DMS53 treated with DMSO at 0.1 percent for 48 hours (cell line): ENCODE results near the gene ST3GAL4.

ENCODE experiments used
- DNase-seq: peaks from one replicate; lab custom pipeline; 2025; ENCODE audit not compliant: unreplicated experiment; lab: John Stamatoyannopoulos, UW

The ST3GAL4 gene

DNA sequence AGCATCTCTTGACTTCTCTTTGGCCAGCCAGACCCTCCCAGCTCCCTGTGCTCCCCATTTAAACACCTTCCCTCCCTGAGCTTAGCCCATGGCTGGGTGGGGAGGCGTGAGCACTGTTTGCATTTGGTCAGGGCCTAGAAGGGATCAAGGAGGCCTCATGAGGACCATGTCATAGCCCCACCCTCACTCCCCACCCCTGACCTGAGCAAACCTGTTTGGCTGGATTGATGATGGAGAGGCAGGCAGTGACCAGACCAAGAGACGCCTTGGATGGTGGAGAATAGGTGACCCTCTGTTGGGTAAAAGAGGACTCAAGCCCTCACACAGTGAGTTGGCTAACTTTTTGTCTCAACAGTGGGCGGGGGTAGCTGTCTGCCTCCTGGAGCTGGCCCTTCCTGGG is 49.9 kb downstream of the ST3GAL4 start:
- DNase-seq = peak; percentile 9

DNA sequence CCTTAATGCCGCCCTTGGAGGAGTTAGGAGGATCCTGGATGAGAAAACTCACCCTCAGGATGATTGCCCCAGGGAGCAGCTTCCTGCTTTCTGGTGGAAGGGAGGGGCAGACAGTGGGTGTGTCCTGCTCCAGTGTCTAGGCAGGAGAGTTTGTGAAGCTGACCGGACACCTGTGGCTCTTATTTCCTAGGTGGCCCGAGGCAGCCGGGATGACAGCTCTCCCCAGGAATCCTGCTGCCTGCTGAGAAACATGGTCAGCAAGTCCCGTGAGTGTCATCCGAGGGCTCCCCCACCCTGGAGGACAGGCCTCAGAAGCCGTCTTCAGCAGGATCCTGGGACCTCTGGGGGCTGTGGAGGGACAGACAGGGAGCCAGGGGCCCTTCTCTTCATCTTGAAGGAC is 50.4 kb downstream of the ST3GAL4 start:
- DNase-seq = no peak

DNA sequence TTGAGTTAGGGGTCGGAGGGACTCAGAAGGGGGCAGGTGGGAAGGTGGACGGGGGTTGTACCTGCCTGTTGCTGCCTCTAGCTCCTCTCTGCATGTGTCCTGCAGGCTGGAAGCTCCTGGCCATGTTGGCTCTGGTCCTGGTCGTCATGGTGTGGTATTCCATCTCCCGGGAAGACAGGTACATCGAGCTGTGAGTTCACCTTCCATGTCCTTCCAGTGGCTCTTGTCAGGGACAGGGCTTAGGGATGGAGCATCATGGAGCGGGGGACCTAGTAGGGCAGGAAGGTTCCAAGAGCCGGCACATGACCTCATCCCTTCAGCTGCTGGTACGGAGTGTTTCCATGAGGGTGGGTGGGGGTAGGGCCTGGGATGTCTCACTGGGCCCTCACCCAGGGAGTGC is 50.9 kb downstream of the ST3GAL4 start:
- DNase-seq = no peak

DNA sequence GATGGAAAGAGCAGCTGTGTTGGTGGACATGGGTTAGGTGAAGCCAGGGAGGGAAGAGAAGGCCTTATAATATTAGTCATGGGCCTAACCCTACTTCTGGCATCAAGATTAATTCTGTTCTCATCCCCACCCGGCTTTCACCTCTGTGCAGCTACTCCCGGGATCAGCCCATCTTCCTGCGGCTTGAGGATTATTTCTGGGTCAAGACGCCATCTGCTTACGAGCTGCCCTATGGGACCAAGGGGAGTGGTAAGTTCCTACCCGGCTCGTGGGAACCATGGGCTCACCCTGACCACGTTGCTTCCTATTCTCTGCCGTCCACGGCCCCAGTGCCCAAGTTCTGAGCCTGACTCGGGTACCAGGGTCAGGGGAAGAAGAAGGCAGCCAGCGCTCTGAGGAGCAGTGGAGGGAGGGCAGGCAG is 51.6 kb downstream of the ST3GAL4 start:
- no peak for DNase-seq

DNA sequence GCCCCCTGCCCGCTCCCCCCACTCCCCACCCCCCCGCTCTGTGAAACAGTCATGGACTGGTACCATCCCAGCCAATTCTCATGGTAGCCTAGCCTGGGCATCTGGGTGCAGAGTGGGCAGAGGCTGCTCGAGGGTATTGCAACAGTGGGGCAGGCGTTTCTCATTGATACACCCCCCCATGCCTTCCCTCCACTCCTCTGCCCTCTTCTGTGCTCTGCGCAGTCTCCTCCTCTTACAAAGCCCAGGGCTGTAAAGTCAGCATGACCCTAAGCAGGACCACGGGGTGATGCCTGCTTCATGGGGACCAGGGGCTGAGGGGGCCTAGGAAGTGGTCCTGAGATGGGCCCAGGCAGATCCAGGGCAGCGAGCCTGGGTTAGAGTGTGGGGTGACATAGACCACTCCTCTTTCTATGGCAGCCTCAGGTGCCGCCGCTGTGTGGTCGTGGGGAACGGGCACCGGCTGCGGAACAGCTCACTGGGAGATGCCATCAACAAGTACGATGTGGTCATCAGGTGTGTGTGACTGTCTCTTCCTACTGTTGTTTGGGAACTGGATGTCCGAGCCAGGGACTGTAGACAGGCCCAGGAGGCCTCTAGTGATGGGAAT is 52.3 kb downstream of the ST3GAL4 start:
- no peak for DNase-seq

DNA sequence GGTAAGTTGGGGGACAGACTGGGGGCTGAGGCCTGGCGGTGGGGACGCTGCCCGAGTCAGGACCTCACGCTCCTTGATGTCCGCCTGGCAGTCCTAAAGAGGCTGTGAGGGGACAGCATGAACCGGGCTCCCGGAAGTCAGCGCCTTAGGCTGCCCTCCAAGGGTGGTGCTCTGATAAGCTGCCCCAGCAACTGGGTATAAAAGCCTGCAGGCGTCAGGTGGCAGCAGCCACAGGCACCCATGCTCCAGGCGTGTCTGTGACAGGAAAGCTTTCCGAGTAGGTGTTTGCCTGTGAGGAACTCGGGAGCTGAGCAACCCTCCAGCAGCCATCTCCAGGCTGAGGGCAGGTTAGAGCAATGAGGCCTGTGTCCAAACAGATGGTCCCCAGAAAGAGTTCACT is 53.0 kb downstream of the ST3GAL4 start:
- no peak for DNase-seq

DNA sequence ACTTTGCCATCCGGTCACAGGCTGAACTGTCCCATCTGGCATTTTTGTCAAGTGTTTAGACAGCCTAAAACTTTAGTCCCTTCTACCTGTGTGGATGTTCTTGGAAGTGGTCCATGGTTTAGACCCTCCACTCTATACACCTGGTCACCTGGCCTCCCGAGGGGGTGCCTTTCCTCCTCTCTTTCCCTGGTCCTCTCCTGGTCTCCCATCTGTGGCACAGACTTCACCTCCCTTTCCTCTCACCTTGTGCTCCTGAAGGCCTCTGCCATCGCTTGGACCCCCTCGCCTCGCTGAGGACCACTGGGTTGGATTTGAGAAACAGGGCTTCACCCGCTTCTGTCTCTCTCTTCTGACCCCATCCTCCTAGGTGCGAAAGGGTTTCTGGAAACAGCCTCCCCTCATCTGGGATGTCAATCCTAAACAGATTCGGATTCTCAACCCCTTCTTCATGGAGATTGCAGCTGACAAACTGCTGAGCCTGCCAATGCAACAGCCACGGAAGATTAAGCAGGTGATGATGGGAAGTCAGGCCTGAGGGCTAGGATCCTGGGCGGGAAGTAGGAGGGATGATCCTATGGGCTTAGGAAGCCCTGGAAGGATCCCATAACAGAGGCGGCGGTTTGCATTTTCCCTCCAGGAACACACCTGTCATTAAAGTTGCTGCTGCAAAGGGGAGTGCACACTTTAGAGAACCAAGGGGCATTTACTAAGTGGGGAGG is 53.6 kb downstream of the ST3GAL4 start:
- no peak for DNase-seq

DNA sequence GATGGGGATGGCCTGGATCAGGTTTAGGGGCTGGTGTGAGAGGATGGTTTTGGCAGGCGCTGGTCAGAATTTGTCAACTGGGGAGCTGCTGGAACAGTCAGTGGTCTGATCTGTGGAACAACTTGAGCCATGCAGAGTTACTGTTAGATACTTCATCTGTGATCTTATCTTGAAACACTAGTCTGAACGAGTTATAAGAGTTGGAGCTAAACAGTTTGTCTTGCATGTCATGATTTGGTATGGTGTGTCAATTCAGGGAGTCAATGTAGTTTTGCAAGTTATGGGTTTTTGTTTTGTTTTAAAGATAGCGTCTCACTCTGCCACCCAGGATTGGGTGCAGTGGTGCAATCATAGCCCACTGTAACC is 54.1 kb downstream of the ST3GAL4 start:
- DNase-seq = no peak

DNA sequence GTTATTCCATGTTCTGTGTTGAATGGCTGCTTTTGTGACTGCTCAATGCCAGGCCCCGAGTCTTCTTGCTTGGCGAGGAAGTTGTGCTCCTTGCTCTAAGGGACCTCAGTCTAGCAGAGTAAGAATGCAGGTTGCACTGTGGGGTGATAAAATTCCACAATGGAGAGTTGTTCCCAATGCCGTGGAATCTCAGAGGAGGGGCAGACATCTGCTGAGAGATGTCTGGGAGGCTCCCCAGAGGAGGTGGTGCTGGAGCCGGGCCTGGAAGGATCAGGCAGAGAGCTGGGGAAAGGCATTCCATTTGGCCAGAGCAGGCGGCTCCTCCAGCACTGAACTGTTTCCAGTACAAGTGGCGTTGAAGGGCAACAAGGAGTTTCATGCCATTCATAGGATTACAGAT is 55.2 kb downstream of the ST3GAL4 start:
- no peak for DNase-seq

DNA sequence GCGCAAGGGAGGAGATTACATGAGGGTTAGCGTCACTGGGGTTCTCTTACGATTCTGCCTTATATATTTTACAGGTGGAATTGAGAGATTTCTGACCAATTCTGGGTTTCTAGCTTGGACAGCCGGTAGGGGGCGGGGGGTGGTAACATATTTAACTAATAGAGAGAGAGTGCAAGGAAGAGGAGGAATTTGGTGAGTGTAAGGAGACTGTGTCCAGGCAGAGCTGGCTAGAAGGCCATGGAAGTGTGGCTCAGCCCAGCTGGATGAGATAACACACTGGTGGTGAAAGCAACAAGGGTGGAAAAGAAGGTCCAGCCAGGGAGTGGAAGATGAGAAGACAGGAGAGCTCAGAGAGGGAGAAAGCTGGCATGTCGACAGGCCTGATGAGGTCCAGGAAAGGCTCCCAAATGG is 56.5 kb downstream of the ST3GAL4 start:
- DNase-seq = no peak

DNA sequence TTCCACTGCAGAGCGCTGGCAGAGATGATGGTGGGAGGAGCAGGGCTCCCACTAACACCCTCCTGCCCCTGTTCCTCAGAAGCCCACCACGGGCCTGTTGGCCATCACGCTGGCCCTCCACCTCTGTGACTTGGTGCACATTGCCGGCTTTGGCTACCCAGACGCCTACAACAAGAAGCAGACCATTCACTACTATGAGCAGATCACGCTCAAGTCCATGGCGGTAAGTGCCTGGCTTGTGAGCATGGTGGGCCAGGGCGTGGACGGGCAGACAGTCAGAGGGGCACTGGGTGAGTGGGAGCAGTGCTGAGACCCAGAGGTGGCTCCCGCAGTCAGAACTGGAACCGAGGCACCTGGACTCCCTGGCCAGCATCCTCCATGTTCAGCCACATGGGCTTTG is 57.9 kb downstream of the ST3GAL4 start:
- no peak for DNase-seq

DNA sequence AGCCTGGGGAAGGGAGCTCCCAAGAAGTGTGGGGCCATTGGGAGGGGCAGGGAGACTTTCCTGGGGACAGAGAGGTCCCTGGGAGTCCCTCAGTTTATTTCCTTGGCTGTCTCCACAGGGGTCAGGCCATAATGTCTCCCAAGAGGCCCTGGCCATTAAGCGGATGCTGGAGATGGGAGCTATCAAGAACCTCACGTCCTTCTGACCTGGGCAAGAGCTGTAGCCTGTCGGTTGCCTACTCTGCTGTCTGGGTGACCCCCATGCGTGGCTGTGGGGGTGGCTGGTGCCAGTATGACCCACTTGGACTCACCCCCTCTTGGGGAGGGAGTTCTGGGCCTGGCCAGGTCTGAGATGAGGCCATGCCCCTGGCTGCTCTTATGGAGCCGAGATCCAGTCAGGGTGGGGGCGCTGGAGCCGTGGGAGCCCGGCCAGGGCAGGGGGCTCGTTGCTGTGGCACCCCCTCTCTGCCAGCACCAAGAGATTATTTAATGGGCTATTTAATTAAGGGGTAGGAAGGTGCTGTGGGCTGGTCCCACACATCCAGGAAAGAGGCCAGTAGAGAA is 58.4 kb downstream of the ST3GAL4 start:
- DNase-seq = no peak

DNA sequence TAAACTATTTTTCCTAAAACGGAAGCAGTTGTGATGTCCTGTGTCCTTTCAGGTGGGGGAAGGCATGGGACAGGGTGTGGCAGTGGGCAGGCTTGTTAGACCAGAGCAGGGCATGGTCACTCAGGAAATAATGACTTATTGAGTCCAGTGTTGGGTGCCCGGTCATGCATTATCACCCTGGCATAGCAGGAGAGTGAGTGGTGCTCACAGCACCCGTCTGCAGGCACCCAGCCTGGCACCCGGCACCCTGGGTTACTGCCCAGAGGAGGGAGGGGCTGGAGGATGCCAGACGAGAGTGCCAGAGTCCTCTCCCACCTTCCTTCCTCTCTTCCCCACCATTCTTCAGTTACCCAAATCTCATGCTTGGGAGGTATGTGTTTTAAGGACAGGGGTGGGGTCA is 59.1 kb downstream of the ST3GAL4 start:
- no peak for DNase-seq

DNA sequence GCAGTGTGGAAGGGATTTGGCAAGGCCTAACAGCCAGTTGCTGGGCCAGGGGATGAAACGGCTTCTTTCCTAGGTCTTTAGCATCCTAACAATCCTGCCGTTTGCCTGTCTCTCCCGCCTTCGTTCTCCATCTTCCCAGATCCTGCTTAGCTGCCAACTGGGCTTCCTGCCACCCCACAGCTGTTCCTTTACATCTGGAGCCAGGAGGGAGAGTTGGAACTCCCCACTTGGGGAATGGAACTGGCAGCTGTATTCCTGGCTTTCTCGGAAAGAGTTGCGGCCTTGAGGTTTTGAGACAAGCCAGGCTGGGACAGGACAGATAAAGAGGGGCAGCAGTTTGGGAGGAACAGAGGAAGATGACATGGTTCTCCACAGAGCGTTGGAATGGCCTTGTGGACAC is 59.6 kb downstream of the ST3GAL4 start:
- DNase-seq = no peak

DNA sequence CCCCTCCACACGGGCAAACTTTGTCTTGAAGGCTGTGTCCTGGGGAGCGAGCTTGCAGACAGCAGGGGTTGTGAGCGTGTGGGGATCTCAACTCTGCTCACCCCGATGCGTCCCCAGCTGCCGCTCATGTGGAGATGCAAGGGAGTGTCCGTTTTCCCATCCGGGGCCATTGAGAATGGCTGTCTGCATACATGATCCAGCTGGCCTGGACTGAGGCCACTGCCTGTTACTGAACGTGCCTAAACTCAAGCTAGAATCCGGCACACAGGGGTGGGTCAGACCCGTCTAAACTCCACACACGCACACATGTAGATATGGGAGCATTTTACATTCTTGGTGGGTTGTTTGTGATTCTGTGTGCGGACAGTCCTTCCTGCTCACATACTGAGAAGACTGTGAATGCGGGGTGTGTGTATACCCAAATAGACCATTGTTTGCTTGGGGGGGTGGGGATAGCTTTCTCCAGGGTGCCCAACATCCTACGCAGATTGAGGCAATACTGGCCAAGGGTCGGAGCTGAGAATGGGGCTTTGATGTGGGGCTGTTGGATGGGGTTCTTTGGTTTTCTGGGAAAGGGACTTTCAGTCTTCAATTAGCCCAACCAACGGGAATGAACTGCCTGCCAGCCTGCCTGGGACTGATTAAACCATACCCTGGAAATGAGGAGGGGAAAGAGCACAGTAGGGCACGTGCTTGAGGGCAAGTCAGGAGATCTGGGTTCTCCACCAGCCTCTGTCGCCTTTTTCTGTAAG is 60.4 kb downstream of the ST3GAL4 start:
- no peak for DNase-seq

DNA sequence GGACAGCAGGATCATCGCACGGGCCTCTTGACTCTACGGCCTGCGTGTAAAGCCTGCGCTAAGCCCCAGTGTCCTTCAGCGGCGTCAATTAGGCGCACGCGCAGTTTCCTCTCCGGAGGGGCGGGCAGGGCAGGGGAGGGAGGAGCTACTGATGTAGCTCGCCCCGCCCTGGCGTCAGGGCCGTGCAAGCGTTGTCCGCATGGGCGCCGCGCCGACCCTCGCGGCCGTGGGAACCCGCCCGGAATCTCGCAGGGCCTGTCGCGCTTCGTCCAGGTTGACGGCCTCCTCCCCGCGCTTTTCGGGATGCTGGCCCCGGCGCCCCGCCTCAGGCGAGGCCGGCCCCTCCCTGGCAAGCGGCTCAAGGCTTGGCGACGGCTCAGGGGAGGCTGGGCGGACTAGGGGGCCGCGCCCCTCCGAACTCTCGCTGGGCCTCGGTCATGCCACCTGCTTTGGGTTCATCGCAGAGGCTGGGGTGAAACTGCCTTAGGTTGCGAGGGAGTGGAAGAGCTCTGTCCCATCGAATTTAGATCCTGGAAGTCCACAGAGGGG is 61.1 kb downstream of the ST3GAL4 start:
- DNase-seq = peak; percentile 55

DNA sequence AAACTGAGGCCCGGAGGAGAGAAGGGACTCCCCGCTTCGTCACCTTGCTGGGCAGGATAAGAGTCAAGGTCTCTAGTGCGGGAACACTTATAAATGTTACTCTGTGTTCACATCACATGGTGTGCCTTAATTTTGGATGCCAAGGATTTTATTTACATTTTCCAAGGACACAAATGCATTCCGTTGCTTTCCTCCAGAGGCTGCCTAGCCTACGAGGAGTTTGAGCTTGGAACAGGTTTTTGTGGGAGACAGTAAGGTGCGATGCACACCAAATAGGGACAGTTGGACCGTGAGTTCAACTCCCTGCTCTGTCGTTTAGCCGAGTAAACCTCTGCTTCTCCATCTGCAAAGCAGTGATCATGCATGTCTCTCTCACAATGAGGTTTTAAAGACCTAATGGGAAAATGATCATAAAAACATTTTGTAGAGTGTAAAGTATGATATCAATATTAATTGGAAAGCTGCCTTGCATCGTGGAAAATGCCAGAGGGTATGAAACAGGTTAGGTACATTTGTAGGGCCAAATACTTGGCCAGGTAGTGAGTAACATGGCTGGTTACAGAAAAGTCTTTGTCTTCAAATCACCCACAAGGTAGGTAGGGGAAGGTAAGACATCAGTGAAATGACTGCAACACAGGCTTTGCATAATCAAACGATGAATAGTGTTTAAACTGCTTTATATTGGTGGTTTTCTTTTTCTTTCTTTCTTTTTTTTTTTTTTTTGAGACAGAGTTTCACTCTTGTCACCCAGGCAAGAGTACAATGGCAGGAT is 61.8 kb downstream of the ST3GAL4 start:
- DNase-seq = no peak

DNA sequence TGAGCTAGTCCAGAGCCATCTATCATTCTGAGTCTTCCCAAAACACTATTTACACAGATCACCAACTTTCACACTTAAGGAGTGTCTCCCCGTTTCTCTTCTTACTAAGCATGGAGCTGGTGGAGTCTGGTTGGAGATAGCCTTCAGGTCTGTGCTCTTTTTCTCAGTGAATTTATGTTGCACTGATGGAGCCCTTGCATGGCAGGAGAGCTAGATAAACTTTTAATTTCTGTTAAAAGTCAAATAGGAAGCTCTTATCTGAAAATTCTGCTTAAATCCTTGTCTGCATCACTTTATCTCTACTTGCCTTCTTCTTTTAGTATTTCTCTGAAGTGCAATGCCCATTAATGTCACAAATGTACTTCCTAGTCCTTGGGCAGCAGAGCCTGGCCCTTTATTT is 63.4 kb downstream of the ST3GAL4 start:
- no peak for DNase-seq

DNA sequence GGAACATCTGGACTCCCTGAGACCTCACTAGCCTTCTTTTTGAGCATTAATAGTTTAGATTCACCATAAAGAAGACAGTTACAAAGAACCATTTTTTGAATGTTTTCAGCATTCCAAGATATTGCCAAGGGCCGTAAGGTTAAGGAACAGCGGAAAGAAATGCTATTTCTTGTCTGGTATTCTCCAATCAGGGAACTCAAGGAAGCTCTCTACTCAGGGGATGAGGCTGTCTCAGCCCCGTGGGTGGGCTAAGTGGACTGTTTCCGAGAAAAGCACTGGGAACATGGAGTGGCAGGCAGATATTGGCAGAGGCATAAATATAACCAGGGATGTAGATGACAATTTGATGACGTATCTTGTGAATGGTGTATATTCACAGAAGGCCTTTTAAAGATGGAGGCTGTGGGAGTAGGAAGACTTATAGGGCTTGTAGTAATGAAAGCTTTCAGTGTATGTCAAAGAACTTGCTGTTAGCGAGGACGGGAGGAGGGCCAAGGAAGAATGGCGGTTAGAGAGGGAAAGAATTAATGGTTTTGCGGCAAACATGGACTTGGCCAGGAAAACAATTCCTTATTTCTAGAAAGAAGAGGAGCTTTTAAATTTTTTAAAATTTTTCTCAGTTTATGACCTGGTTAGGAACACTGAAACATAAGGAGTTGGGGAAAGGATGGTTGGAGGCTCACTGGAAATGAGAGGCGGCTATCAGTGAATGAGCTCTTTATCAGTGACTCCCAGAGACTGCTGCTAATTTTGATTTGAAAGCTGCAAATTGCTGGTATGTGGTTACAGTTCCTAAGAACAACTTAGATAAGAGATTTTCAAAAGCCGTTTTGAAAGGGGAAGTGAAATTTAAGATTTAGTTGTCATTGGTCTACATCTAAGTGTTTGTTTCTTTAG is 64.6 kb downstream of the ST3GAL4 start:
- no peak for DNase-seq

DNA sequence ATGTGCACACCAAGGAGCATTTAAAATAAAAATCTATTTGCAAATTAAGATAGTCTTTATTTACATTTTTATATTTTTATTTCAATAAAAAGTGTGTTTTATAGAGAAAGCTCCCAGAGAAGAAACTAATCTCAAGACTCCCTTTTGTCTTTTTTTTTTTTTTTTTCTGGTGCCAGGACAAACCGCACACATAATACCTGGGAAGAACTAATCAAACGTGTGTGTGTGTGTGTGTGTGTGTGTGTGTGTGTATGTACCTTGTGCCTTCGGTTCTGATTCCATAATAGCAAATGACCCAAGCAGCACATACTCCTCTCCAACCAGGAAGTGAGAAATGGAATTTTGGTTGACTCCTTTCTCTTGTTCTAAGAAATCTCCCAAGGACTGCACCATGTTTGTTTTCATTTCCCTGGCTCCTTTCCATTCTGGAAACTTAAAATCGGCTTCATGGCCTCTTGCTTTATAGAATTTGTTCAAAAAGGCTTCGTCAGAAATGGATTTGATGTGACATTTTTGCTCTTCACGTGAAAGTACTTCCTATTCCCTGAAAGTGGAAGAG is 65.3 kb downstream of the ST3GAL4 start:
- DNase-seq = no peak
